ENCODE results near the gene B4GALT6.

- TF ChIP-seq, protein P1, sequence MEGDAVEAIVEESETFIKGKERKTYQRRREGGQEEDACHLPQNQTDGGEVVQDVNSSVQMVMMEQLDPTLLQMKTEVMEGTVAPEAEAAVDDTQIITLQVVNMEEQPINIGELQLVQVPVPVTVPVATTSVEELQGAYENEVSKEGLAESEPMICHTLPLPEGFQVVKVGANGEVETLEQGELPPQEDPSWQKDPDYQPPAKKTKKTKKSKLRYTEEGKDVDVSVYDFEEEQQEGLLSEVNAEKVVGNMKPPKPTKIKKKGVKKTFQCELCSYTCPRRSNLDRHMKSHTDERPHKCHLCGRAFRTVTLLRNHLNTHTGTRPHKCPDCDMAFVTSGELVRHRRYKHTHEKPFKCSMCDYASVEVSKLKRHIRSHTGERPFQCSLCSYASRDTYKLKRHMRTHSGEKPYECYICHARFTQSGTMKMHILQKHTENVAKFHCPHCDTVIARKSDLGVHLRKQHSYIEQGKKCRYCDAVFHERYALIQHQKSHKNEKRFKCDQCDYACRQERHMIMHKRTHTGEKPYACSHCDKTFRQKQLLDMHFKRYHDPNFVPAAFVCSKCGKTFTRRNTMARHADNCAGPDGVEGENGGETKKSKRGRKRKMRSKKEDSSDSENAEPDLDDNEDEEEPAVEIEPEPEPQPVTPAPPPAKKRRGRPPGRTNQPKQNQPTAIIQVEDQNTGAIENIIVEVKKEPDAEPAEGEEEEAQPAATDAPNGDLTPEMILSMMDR (IDR thresholded peaks at IDR 0.05), result no peak
- TF ChIP-seq POLR2A (IDR thresholded peaks at IDR 0.05), result no peak
Observed at GRCh38 chr18:31577195-31577594, 107.2 kb downstream of the B4GALT6 start.
